Small intestine (tissue), 7 donors: Measurements from ENCODE around the gene ALDH18A1. TPM values are rescaled to one million over a fixed set of nuclear protein-coding genes. Genes with fewer than 3 reads are reported as not detected.

Experiments used
- DNase-seq, 2 donors: peaks; one replicate each; pipeline versions ENCODE4 v3.0.0 to v3.0.0-alpha.2; 2013
- FAIRE-seq: peaks from 2 replicates; lab custom pipeline; 2012; peaks lifted over from hg19 to GRCh38; lab: Jason Lieb, UNC
- H3K27ac ChIP-seq, 3 donors: one replicate each; pipeline ENCODE4 v1.5.1; 2013; ENCODE audit warnings: low read length in 2 of 3, mild to moderate bottlenecking in 2 of 3, control low read depth in 1 of 3, inconsistent platforms in 1 of 3, low read depth in 1 of 3, moderate library complexity in 1 of 3
- H3K27me3 ChIP-seq, 3 donors: one replicate each; pipeline ENCODE4 v1.6.1; 2013; ENCODE audit warnings: low read length in 3 of 3, inconsistent platforms in 1 of 3; ENCODE audit not compliant: control insufficient read depth in 3 of 3, insufficient read depth in 3 of 3
- H3K36me3 ChIP-seq, 3 donors: one replicate each; pipeline ENCODE4 v1.6.1; 2013; ENCODE audit warnings: low read length in 3 of 3, inconsistent platforms in 1 of 3, low read depth in 1 of 3, mild to moderate bottlenecking in 1 of 3, moderate library complexity in 1 of 3; ENCODE audit not compliant: control insufficient read depth in 3 of 3, insufficient read depth in 2 of 3
- H3K4me1 ChIP-seq, 3 donors: one replicate each; pipeline ENCODE4 v1.6.1; 2013; ENCODE audit warnings: low read length in 2 of 3, inconsistent platforms in 1 of 3, low read depth in 1 of 3, mild to moderate bottlenecking in 1 of 3, moderate library complexity in 1 of 3; ENCODE audit not compliant: control insufficient read depth in 3 of 3, insufficient read depth in 2 of 3
- H3K4me3 ChIP-seq, 3 donors: one replicate each; pipeline ENCODE4 v1.5.1; 2013; ENCODE audit warnings: low read length in 3 of 3, control low read depth in 1 of 3, inconsistent platforms in 1 of 3, low read depth in 1 of 3, mild to moderate bottlenecking in 1 of 3, moderate library complexity in 1 of 3
- H3K9me3 ChIP-seq, 2 donors: one replicate each; pipeline ENCODE4 v1.6.1; 2013; ENCODE audit warnings: low read depth in 1 of 2, low read length in 1 of 2; ENCODE audit not compliant: control insufficient read depth in 2 of 2, insufficient read depth in 1 of 2
- WGBS, 3 donors: extraction: QIAGEN DNeasy Blood & Tissue Kit; methylation state at CpG; one replicate each; pipeline ENCODE4 v1.1.7; 2013; 5-methylcytosine and 5-hydroxymethylcytosine counted together
- polyA plus RNA-seq, 4 donors: library from polyadenylated mRNA; stranded (reverse) in 3 of 4; unstranded in 1 of 4; fragments of 200-250 nt in 3 of 4; fragments of 120-200 nt in 1 of 4; gene quantifications; one replicate each; pipeline versions ENCODE4 v1.2.1 to v1.2.3, GENCODE V29; 2013
- donor health status: healthy with polysubstance abuse.
- donor health status: control.
- donor health status: control.
- donor health status: Bipolar disorder and iron deficiency.
- donor health status: healthy.

The ALDH18A1 gene
- polyA plus RNA-seq, 4 donors = 46.5 to 230 (median 70.6) TPM

DNA sequence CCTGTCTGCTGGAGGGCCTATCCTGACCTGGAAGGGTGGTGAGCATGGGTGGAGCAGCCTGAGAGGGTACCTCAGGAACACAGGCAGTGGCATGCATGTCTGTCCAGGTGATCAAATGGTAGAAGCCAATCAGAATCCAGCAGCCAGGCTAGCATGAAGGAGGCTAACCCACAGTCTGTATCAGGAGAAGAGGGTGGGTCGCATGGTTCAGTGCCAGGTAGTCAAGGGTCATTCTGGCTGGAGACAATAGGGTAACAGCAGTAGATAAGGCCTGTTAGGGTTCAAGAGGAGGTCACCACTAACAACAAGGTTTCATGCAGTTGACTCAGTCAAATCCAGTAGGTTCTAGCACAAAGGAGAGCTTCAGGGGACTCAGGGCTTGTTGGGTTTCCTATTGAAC lies 10.4 kb downstream of the ALDH18A1 start:
- H3K27ac ChIP-seq = peak overlapping the region; percentile 28 to 69 (median 68)

GRCh38 chr10:95644901-95645300 lies 11.6 kb downstream of the ALDH18A1 start:
- 33 to 52% (median 39%) methylated on average over 1 of the region's 1 CpG for WGBS, 3 donors
- H3K9me3 ChIP-seq = no peaks in the 10 kb centered on the region
- FAIRE-seq (no peak), DNase-seq (no peak)
- H3K36me3 ChIP-seq = peaks cover 14 to 57% (median 19%) of the 10 kb centered on the region in 3 donors
- no peak overlapping the region for H3K4me3 ChIP-seq
- peaks cover 9 to 43% (median 10%) of the 10 kb centered on the region in 3 donors for H3K4me1 ChIP-seq
- H3K27me3 ChIP-seq = no peaks in the 10 kb centered on the region
- peak overlapping the region in 2 of 3 donors; percentile 68 to 72 for H3K27ac ChIP-seq

More for the DNA sequence above, 10.4 kb downstream of the ALDH18A1 start:
- Histone ChIP-seq H3K4me1 (peaks cover 9 to 46% (median 10%) of the 10 kb centered on the region in 3 donors), H3K27me3 (no peaks in the 10 kb centered on the region), H3K4me3 (no peak overlapping the region), H3K36me3 (peaks cover 11 to 56% (median 17%) of the 10 kb centered on the region in 3 donors), H3K9me3 (no peaks in the 10 kb centered on the region)
- 10 to 78% (median 24%) methylated on average over 1 of the region's 1 CpG for WGBS, 3 donors
- peak; percentile 66 to 98 for DNase-seq
- FAIRE-seq = no peak

DNA sequence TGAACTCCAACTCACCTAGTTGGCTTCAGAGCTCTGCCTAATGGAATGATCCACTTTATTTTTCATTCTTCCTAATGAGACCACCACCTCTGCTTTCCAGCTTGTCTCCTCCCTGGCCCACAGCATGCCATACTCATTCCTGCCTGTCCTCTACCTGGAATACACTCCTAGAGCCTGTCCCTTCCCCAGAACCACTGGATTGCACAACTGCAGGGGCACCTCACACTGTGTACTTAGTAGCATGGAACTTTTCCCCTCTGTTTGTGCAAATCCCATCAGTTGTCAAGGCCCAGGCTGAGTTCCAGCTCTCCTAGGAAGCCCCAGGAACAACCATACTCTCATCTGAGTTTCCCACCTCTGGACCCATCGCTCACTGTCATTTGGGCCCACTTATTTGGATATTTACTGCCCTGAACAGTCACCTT lies 15.6 kb downstream of the ALDH18A1 start:
- DNase-seq (no peak), FAIRE-seq (no peak)
- peaks cover 14 to 58% (median 19%) of the 10 kb centered on the region in 3 donors for H3K36me3 ChIP-seq
- 96 to 100% (median 97%) methylated on average over 1 of the region's 1 CpG for WGBS, 3 donors
- no peaks in the 10 kb centered on the region for H3K9me3 ChIP-seq
- H3K4me1 ChIP-seq = peaks cover 5 to 14% (median 6%) of the 10 kb centered on the region in 3 donors
- no peak overlapping the region for H3K4me3 ChIP-seq
- no peak overlapping the region for H3K27ac ChIP-seq
- H3K27me3 ChIP-seq = no peaks in the 10 kb centered on the region

- peaks cover 23 to 59% (median 30%) of the 10 kb centered on the region in 3 donors for H3K36me3 ChIP-seq
- FAIRE-seq (no peak), DNase-seq (no peak)
- H3K27me3 ChIP-seq = no peaks in the 10 kb centered on the region
- H3K4me3 ChIP-seq = no peak overlapping the region
- 90 to 99% (median 96%) methylated on average over 4 of the region's 4 CpGs for WGBS, 3 donors
- peaks cover 0 to 26% (median 3%) of the 10 kb centered on the region in 3 donors for H3K4me1 ChIP-seq
- no peaks in the 10 kb centered on the region for H3K9me3 ChIP-seq
- H3K27ac ChIP-seq = no peak overlapping the region
These were observed 18.6 kb downstream of the ALDH18A1 start for GRCh38 chr10:95637911-95638310.

- Histone ChIP-seq H3K4me1 (peaks cover 0 to 33% (median 3%) of the 10 kb centered on the region in 3 donors), H3K27ac (peak overlapping the region in 1 of 3 donors; percentile 11), H3K36me3 (peaks cover 20 to 56% (median 29%) of the 10 kb centered on the region in 3 donors), H3K4me3 (no peak overlapping the region), H3K27me3 (no peaks in the 10 kb centered on the region), H3K9me3 (no peaks in the 10 kb centered on the region)
- WGBS, 3 donors = 85 to 95% (median 93%) methylated on average over 10 of the region's 10 CpGs
- FAIRE-seq (no peak), DNase-seq (no peak)
These were observed 19.4 kb downstream of the ALDH18A1 start for GRCh38 chr10:95637140-95637539.

- H3K4me3 ChIP-seq = no peak overlapping the region
- H3K27me3 ChIP-seq = no peaks in the 10 kb centered on the region
- H3K36me3 ChIP-seq = peaks cover 15 to 51% (median 28%) of the 10 kb centered on the region in 3 donors
- 29 to 81% (median 46%) methylated on average over 2 of the region's 2 CpGs for WGBS, 3 donors
- H3K27ac ChIP-seq = peak overlapping the region in 1 of 3 donors; percentile 82
- H3K9me3 ChIP-seq = no peaks in the 10 kb centered on the region
- H3K4me1 ChIP-seq = peaks cover 0 to 37% (median 3%) of the 10 kb centered on the region in 3 donors
- FAIRE-seq (no peak), DNase-seq (peak; percentile 71 to 76)
These were observed 21.2 kb downstream of the ALDH18A1 start for GRCh38 chr10:95635319-95635733.

DNA sequence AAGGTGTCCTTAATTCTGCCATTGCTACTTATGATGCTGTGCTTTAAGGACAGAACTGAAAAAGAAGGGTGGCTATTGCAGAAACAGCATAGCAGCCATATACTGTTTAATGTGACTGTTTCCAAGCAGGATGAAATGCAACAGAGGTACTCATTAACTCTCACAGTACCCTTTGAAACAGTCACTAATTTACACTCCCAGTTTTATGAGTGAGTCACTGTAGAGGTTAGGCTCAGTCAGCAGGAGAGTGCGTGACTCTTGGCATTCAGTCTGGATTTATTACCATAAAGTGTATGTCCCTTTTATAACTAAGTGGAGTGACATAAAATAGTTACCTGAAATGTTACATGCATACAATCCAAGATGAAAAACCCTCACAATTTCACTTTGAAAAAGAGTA lies 27.7 kb downstream of the ALDH18A1 start:
- Histone ChIP-seq H3K36me3 (peaks cover 12 to 45% (median 32%) of the 10 kb centered on the region in 3 donors), H3K27me3 (no peaks in the 10 kb centered on the region), H3K4me1 (peaks cover 0 to 59% (median 7%) of the 10 kb centered on the region in 3 donors), H3K4me3 (no peak overlapping the region), H3K27ac (peak overlapping the region; percentile 57 to 89 (median 85)), H3K9me3 (no peaks in the 10 kb centered on the region)
- 15 to 52% (median 30%) methylated on average over 1 of the region's 1 CpG for whole genome bisulfite sequencing, 3 donors
- DNase-seq (peak; percentile 90 to 95), FAIRE-seq (peak; percentile 94)

GRCh38 chr10:95626500-95626899 lies 30.0 kb downstream of the ALDH18A1 start:
- 52 to 89% (median 59%) methylated on average over 4 of the region's 4 CpGs for WGBS, 3 donors
- H3K4me3 ChIP-seq = no peak overlapping the region
- H3K27me3 ChIP-seq = no peaks in the 10 kb centered on the region
- H3K9me3 ChIP-seq = no peaks in the 10 kb centered on the region
- H3K27ac ChIP-seq = peak overlapping the region in 1 of 3 donors; percentile 75
- no peak for FAIRE-seq
- peak; percentile 58 to 76 for DNase-seq
- peaks cover 0 to 46% (median 7%) of the 10 kb centered on the region in 3 donors for H3K4me1 ChIP-seq
- H3K36me3 ChIP-seq = peaks cover 12 to 46% (median 19%) of the 10 kb centered on the region in 3 donors
